Fibroblast of lung (primary cell): ENCODE measurements around the gene ACTRT2. TPM values are rescaled to one million over a fixed set of nuclear protein-coding genes. Genes with fewer than 3 reads are reported as not detected.

Experiments used
- DNase-seq, 2 donors: peaks; one replicate each; pipeline versions ENCODE4 v3.0.0 to v3.0.0-alpha.2; 2010; ENCODE audit warnings: low read depth in 2 of 2
- H2AFZ ChIP-seq: 2 replicates; pipeline ENCODE4 v1.5.1; 2012; ENCODE audit warnings: low read length, control low read depth, inconsistent platforms
- H3K27ac ChIP-seq: 2 replicates; pipeline ENCODE4 v1.5.1; 2011; ENCODE audit warnings: low read length, control low read depth; ENCODE audit not compliant: insufficient read depth
- H3K27me3 ChIP-seq: 2 replicates; pipeline ENCODE4 v1.5.1; 2011; ENCODE audit warnings: mild to moderate bottlenecking, low read length; ENCODE audit not compliant: control insufficient read depth, insufficient read depth
- H3K36me3 ChIP-seq: 2 replicates; pipeline ENCODE4 v1.5.1; 2011; ENCODE audit warnings: low read length; ENCODE audit not compliant: control insufficient read depth, insufficient read depth
- H3K4me1 ChIP-seq: 2 replicates; pipeline ENCODE4 v1.5.1; 2011; ENCODE audit warnings: low read length; ENCODE audit not compliant: control insufficient read depth, insufficient read depth; ENCODE audit errors: extremely low read depth
- H3K4me2 ChIP-seq: 2 replicates; pipeline ENCODE4 v1.5.1; 2011; ENCODE audit warnings: low read length, control low read depth; ENCODE audit not compliant: insufficient read depth; ENCODE audit errors: extremely low read depth
- H3K4me3 ChIP-seq, 4 experiments: fragments of 200-600 bp in 1 of 4; sonication (generic) in 1 of 4; replicated peaks in 1 of 4; 2 replicates each; pipeline ENCODE4 v1.5.1; 2011 to 2016; ENCODE audit warnings: low read length in 4 of 4, low read depth in 3 of 4, mild to moderate bottlenecking in 3 of 4, control low read depth in 2 of 4, inconsistent platforms in 1 of 4, mixed read lengths in 1 of 4; ENCODE audit not compliant: insufficient read depth in 1 of 4; ENCODE audit errors: control extremely low read depth in 1 of 4
- H3K79me2 ChIP-seq: 2 replicates; pipeline ENCODE4 v1.5.1; 2012; ENCODE audit warnings: mild to moderate bottlenecking, low read length, inconsistent platforms; ENCODE audit not compliant: control insufficient read depth, insufficient read depth
- H3K9ac ChIP-seq: 2 replicates; pipeline ENCODE4 v1.5.1; 2011; ENCODE audit warnings: mild to moderate bottlenecking, low read length, control low read depth; ENCODE audit not compliant: insufficient read depth
- H3K9me3 ChIP-seq: 2 replicates; pipeline ENCODE4 v1.5.1; 2012; ENCODE audit warnings: low read depth, low read length; ENCODE audit not compliant: control insufficient read depth, insufficient read depth
- H4K20me1 ChIP-seq: 2 replicates; pipeline ENCODE4 v1.5.1; 2011; ENCODE audit warnings: low read length; ENCODE audit not compliant: control insufficient read depth, insufficient read depth; ENCODE audit errors: extremely low read depth
- EZH2 ChIP-seq: IDR thresholded peaks from 2 replicates; pipeline ENCODE4 v1.5.1; 2012; ENCODE audit warnings: low read length, control low read depth, mild to moderate bottlenecking; ENCODE audit errors: missing control alignments
- polyA plus RNA-seq, 2 donors: library from polyadenylated mRNA; depleted of rRNA in 1 of 2; stranded (reverse) in 1 of 2; unstranded in 1 of 2; fragments of >200 nt; gene quantifications; 2 replicates each; pipeline ENCODE4 v1.2.1, GENCODE V29; 2011 to 2012; ENCODE audit warnings: missing spikeins in 1 of 2
- total RNA-seq: library from RNA; depleted of rRNA; stranded (reverse); fragments of >200 nt; gene quantifications from 2 replicates; pipeline ENCODE4 v1.2.1, GENCODE V29; 2014
- TF ChIP-seq, protein P1 (sequence below), 2 donors: IDR thresholded peaks in 1 of 2; conservative IDR thresholded peaks in 1 of 2; 1 replicate in 1 of 2; 2 replicates in 1 of 2; pipeline ENCODE4 v1.5.1; 2011 to 2012; ENCODE audit warnings: low read length in 2 of 2, control low read depth in 1 of 2, inconsistent platforms in 1 of 2, low read depth in 1 of 2, mild to moderate bottlenecking in 1 of 2

ACTRT2 gene
- total and polyA plus RNA-seq, 2 donors (not counting 1 experiment from before 2014, with no cell fraction given): not detected

DNA sequence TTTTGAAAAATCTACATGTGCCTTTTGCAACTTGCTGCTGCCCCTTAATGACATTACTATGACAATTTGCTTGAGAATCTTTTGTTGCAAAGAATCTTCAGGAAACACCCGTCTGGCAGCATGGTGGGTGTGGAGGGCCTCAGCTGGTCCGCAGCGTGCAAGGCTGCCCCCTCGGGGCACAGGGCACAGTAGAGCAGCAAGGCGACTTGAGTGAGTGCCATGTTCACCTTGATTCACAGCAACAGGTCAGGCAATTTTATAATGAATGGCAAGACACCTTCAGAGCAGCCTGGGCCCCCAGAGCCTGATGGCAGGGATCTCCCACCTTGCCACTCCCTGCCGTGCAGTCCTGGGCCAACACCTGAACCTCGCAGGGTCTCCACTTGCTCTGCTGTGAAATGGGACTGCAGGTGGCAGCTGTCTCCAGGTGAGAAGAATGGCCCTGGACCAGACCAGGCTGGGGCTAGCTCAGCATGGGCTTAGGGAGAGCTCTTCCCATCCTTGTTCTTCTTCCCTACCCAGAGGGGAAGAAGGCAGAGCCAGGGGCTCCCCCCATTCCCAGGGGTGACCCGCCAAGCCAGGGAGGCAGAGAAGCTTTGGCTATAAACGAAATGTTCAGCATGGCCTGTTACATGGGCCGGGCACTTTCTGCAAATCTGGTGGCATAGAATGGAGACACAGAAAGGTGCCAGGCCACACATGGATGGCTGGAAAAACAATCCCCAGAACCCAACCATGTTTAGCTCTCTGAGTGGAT is 34.5 kb upstream of the ACTRT2 start:
- Histone ChIP-seq H3K9ac (no peak overlapping the region), H3K27ac (no peak overlapping the region), H3K4me2 (no peak overlapping the region), H3K36me3 (no peaks in the 10 kb centered on the region), H3K4me3 (no peak overlapping the region), H3K9me3 (no peaks in the 10 kb centered on the region), H3K27me3 (no peaks in the 10 kb centered on the region), H4K20me1 (no peaks in the 10 kb centered on the region), H3K4me1 (no peaks in the 10 kb centered on the region), H3K79me2 (no peaks in the 10 kb centered on the region), H2AFZ (no peak overlapping the region)
- no peak for DNase-seq
- TF ChIP-seq, protein P1, sequence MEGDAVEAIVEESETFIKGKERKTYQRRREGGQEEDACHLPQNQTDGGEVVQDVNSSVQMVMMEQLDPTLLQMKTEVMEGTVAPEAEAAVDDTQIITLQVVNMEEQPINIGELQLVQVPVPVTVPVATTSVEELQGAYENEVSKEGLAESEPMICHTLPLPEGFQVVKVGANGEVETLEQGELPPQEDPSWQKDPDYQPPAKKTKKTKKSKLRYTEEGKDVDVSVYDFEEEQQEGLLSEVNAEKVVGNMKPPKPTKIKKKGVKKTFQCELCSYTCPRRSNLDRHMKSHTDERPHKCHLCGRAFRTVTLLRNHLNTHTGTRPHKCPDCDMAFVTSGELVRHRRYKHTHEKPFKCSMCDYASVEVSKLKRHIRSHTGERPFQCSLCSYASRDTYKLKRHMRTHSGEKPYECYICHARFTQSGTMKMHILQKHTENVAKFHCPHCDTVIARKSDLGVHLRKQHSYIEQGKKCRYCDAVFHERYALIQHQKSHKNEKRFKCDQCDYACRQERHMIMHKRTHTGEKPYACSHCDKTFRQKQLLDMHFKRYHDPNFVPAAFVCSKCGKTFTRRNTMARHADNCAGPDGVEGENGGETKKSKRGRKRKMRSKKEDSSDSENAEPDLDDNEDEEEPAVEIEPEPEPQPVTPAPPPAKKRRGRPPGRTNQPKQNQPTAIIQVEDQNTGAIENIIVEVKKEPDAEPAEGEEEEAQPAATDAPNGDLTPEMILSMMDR (conservative IDR thresholded peaks at IDR 0.05 in 1 of 2, IDR thresholded peaks at IDR 0.05 in 1 of 2; ENCODE audit: low read depth in 1 of 2, low read length in 2 of 2): no peak
- TF ChIP-seq EZH2: no peak

DNA sequence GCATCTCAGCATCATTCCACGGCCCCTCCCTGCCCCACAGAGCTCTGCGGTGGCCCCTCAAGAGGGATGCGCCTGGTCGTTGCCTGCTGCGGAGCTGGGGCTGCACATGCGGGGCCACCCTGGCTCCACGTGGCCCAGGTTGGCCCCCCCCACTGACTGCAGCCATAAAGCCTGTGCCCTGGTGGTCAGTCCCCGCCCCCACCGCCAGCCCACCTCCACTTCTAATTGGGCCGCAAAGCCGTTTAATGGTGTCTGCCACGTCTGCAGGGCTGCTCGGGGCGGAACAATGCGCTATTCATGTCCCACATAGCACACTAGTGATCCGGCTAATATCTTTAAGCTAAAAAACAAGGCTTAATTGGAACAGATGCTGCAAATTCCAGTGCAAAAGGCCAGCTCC is 33.5 kb upstream of the ACTRT2 start:
- Histone ChIP-seq H3K27ac (no peak overlapping the region), H4K20me1 (no peaks in the 10 kb centered on the region), H3K27me3 (no peaks in the 10 kb centered on the region), H3K4me2 (no peak overlapping the region), H3K79me2 (no peaks in the 10 kb centered on the region), H2AFZ (no peak overlapping the region), H3K36me3 (no peaks in the 10 kb centered on the region), H3K9me3 (no peaks in the 10 kb centered on the region), H3K9ac (no peak overlapping the region), H3K4me3 (no peak overlapping the region), H3K4me1 (no peaks in the 10 kb centered on the region)
- no peak for DNase-seq
- no peak for TF ChIP-seq EZH2
- TF ChIP-seq, protein P1 (conservative IDR thresholded peaks at IDR 0.05 in 1 of 2, IDR thresholded peaks at IDR 0.05 in 1 of 2; ENCODE audit: low read depth in 1 of 2, low read length in 2 of 2): no peak

DNA sequence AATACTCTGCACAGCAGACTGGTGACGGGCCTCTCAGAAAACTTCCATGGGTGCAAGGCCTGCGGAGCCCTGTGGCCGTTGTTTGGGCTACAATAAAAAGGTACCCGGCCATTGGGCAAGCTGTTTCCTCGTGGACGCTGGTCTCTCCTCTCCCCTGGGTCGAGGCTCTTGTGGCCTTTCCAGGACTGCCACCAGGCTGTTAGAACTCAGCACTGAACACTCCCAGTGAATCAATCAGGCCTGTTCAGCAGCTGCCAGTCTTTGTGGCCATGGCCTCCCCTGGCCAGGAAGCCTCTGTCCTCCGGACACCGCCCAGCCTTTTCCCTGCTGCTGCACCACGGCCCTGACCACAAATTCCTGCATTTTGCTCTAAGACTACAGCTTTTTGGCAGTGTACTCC is 33.0 kb upstream of the ACTRT2 start:
- no peaks in the 10 kb centered on the region for H3K79me2 ChIP-seq
- no peak overlapping the region for H3K4me2 ChIP-seq
- TF ChIP-seq EZH2: no peak
- TF ChIP-seq, protein P1 (conservative IDR thresholded peaks at IDR 0.05 in 1 of 2, IDR thresholded peaks at IDR 0.05 in 1 of 2; ENCODE audit: low read depth in 1 of 2, low read length in 2 of 2): no peak
- H3K9me3 ChIP-seq: no peaks in the 10 kb centered on the region
- H3K9ac ChIP-seq: no peak overlapping the region
- no peak overlapping the region for H2AFZ ChIP-seq
- H4K20me1 ChIP-seq: no peaks in the 10 kb centered on the region
- no peak overlapping the region for H3K4me3 ChIP-seq
- H3K36me3 ChIP-seq: no peaks in the 10 kb centered on the region
- no peak overlapping the region for H3K27ac ChIP-seq
- H3K4me1 ChIP-seq: no peaks in the 10 kb centered on the region
- no peak for DNase-seq
- H3K27me3 ChIP-seq: no peaks in the 10 kb centered on the region
